Tibial artery (tissue), 4 donors: ENCODE results near the gene CDH4.

Source experiments
- DNase-seq, 2 donors: peaks; one replicate each; pipeline ENCODE4 v3.0.0-alpha.2; 2019
- H3K27ac ChIP-seq, 2 donors: fragments of 200-600 bp; sonication (generic) in 1 of 2; 1 replicate in 1 of 2; 2 replicates in 1 of 2; pipeline ENCODE4 v1.5.1; 2018 to 2019; ENCODE audit warnings: mild to moderate bottlenecking in 1 of 2
- H3K27me3 ChIP-seq, 2 donors: fragments of 200-600 bp; sonication (generic) in 1 of 2; one replicate each; pipeline versions ENCODE4 v1.5.1 to v1.6.0; 2016 to 2019
- H3K36me3 ChIP-seq, 3 donors: fragments of 200-600 bp; sonication (generic) in 2 of 3; one replicate each; pipeline ENCODE4 v1.5.1; 2016 to 2019; ENCODE audit warnings: mild to moderate bottlenecking in 2 of 3
- H3K4me1 ChIP-seq, 4 donors: fragments of 200-600 bp; sonication (generic) in 2 of 4; 1 replicate in 3 of 4; 2 replicates in 1 of 4; pipeline ENCODE4 v1.5.1; 2016 to 2019
- H3K4me3 ChIP-seq, 2 donors: fragments of 200-600 bp; sonication (generic) in 1 of 2; 1 replicate in 1 of 2; 2 replicates in 1 of 2; pipeline ENCODE4 v1.5.1; 2018 to 2019; ENCODE audit warnings: mild to moderate bottlenecking in 2 of 2
- H3K9me3 ChIP-seq, 3 donors: fragments of 200-600 bp; sonication (generic) in 1 of 3; one replicate each; pipeline ENCODE4 v1.5.1; 2016 to 2019
- CTCF ChIP-seq, 2 experiments: fragments of 200-600 bp in 1 of 2; fragments of 450-650 bp in 1 of 2; IDR thresholded peaks; one replicate each; pipeline ENCODE4 v1.5.1; 2017 to 2019; ENCODE audit warnings: antibody characterized with exemption in 2 of 2, mild to moderate bottlenecking in 1 of 2, moderate library complexity in 1 of 2
- intact Hi-C: fragments of 100-400 bp; cut with DNase I; formaldehyde crosslinking; loops from one replicate; pipeline ENCODE4 v1.15.0; 2023; ENCODE audit warnings: low total_unique reads

The CDH4 gene

GRCh38 chr20:61526907-61527306, 274.8 kb downstream of the CDH4 start:
- intact Hi-C loops: no loop called here
- DNase-seq: no peak
- no peak for TF ChIP-seq CTCF (IDR thresholded peaks at IDR 0.05)

GRCh38 chr20:61527626-61528025, 275.6 kb downstream of the CDH4 start:
- DNase-seq: no peak
- no peak for TF ChIP-seq CTCF (IDR thresholded peaks at IDR 0.05)
- Histone ChIP-seq H3K27ac (no peak overlapping the region), H3K36me3 (no peaks in the 10 kb centered on the region), H3K27me3 (peaks cover 0 to 4% of the 10 kb centered on the region in 2 donors), H3K4me3 (no peak overlapping the region), H3K4me1 (no peaks in the 10 kb centered on the region), H3K9me3 (no peaks in the 10 kb centered on the region)
- intact Hi-C loops: no loop called here

More at GRCh38 chr20:61526907-61527306, 274.8 kb downstream of the CDH4 start:
- Histone ChIP-seq H3K27me3 (peaks cover 0 to 6% of the 10 kb centered on the region in 2 donors), H3K9me3 (no peaks in the 10 kb centered on the region), H3K4me1 (no peaks in the 10 kb centered on the region), H3K27ac (no peak overlapping the region), H3K36me3 (no peaks in the 10 kb centered on the region), H3K4me3 (no peak overlapping the region)

GRCh38 chr20:61528591-61528990, 276.5 kb downstream of the CDH4 start:
- no peak overlapping the region for H3K4me3 ChIP-seq
- no peak for TF ChIP-seq CTCF (IDR thresholded peaks at IDR 0.05)
- no peaks in the 10 kb centered on the region for H3K36me3 ChIP-seq
- DNase-seq: no peak
- H3K9me3 ChIP-seq: no peaks in the 10 kb centered on the region
- H3K27me3 ChIP-seq: peaks cover 0 to 4% of the 10 kb centered on the region in 2 donors
- intact Hi-C loops: no loop called here
- no peak overlapping the region for H3K27ac ChIP-seq
- no peaks in the 10 kb centered on the region for H3K4me1 ChIP-seq

GRCh38 chr20:61529354-61529753, 277.3 kb downstream of the CDH4 start:
- DNase-seq: no peak
- Histone ChIP-seq H3K27me3 (peaks cover 0 to 4% of the 10 kb centered on the region in 2 donors), H3K36me3 (no peaks in the 10 kb centered on the region), H3K4me1 (no peaks in the 10 kb centered on the region), H3K27ac (no peak overlapping the region), H3K4me3 (no peak overlapping the region), H3K9me3 (no peaks in the 10 kb centered on the region)
- intact Hi-C loops: no loop called here
- TF ChIP-seq CTCF (IDR thresholded peaks at IDR 0.05): no peak

GRCh38 chr20:61531553-61532345, 279.7 kb downstream of the CDH4 start:
- DNase-seq: no peak
- Histone ChIP-seq H3K27me3 (peaks cover 0 to 9% of the 10 kb centered on the region in 2 donors), H3K36me3 (no peaks in the 10 kb centered on the region), H3K4me3 (no peak overlapping the region), H3K4me1 (no peaks in the 10 kb centered on the region), H3K9me3 (no peaks in the 10 kb centered on the region), H3K27ac (no peak overlapping the region)
- TF ChIP-seq CTCF (IDR thresholded peaks at IDR 0.05): no peak
- intact Hi-C loops: no loop called here
